CD14-positive monocyte (primary cell): ENCODE results near the gene CEBPG. TPM values are rescaled to one million over a fixed set of nuclear protein-coding genes. Genes with fewer than 3 reads are reported as not detected.

ENCODE experiments used
- DNase-seq, 3 donors: peaks; one replicate each; pipeline ENCODE4 v3.0.0-alpha.2; 2011 to 2022
- H2AFZ ChIP-seq: 2 replicates; pipeline ENCODE4 v1.6.0; 2012; ENCODE audit warnings: mild to moderate bottlenecking, low read depth, low read length, inconsistent platforms; ENCODE audit not compliant: insufficient read depth, poor library complexity, severe bottlenecking
- H3K27ac ChIP-seq, 2 donors: 1 replicate in 1 of 2; 2 replicates in 1 of 2; pipeline ENCODE4 v1.5.1; 2012 to 2013; ENCODE audit warnings: low read length in 2 of 2, control low read depth in 1 of 2, inconsistent platforms in 1 of 2, low read depth in 1 of 2, mild to moderate bottlenecking in 1 of 2
- H3K27me3 ChIP-seq, 2 donors: one replicate each; pipeline versions ENCODE4 v1.6.0 to v1.6.1; 2011 to 2013; ENCODE audit warnings: low read length in 2 of 2; ENCODE audit not compliant: control insufficient read depth in 2 of 2, insufficient read depth in 2 of 2
- H3K36me3 ChIP-seq, 2 donors: replicated peaks in 1 of 2; 1 replicate in 1 of 2; 2 replicates in 1 of 2; pipeline versions ENCODE4 v1.5.1 to v1.6.1; 2012 to 2013; ENCODE audit warnings: low read length in 2 of 2, control low read depth in 1 of 2, inconsistent platforms in 1 of 2, mild to moderate bottlenecking in 1 of 2; ENCODE audit not compliant: insufficient read depth in 2 of 2, control insufficient read depth in 1 of 2
- H3K4me1 ChIP-seq, 2 donors: 1 replicate in 1 of 2; 2 replicates in 1 of 2; pipeline versions ENCODE4 v1.5.1 to v1.6.1; 2012 to 2013; ENCODE audit warnings: low read length in 2 of 2, control low read depth in 1 of 2, inconsistent platforms in 1 of 2, mild to moderate bottlenecking in 1 of 2, moderate library complexity in 1 of 2; ENCODE audit not compliant: insufficient read depth in 2 of 2, control insufficient read depth in 1 of 2
- H3K4me2 ChIP-seq: replicated peaks from 2 replicates; pipeline ENCODE3; 2012; ENCODE audit warnings: low read length, moderate library complexity, mild to moderate bottlenecking; ENCODE audit not compliant: poor library complexity, severe bottlenecking; ENCODE audit errors: extremely low read depth
- H3K4me3 ChIP-seq, 3 experiments: fragments of 200-600 bp in 1 of 3; sonication (generic) in 1 of 3; replicated peaks in 1 of 3; 1 replicate in 2 of 3; 2 replicates in 1 of 3; pipeline ENCODE4 v1.5.1; 2011 to 2013; ENCODE audit warnings: low read length in 3 of 3, mild to moderate bottlenecking in 3 of 3, control low read depth in 2 of 3, low read depth in 2 of 3, inconsistent platforms in 1 of 3, moderate library complexity in 1 of 3
- H3K79me2 ChIP-seq: 2 replicates; pipeline ENCODE4 v1.6.0; 2012; ENCODE audit warnings: mild to moderate bottlenecking, control low read depth, inconsistent platforms, low read length, moderate library complexity; ENCODE audit not compliant: insufficient read depth
- H3K9ac ChIP-seq: 2 replicates; pipeline ENCODE4 v1.6.0; 2017; ENCODE audit warnings: low read length, mild to moderate bottlenecking; ENCODE audit not compliant: insufficient read depth, poor library complexity, severe bottlenecking
- H3K9me3 ChIP-seq, 2 donors: replicated peaks in 1 of 2; 1 replicate in 1 of 2; 2 replicates in 1 of 2; pipeline versions ENCODE4 v1.5.1 to v1.6.1; 2012 to 2013; ENCODE audit warnings: low read length in 2 of 2, control low read depth in 1 of 2; ENCODE audit not compliant: control insufficient read depth in 1 of 2, insufficient read depth in 1 of 2
- H4K20me1 ChIP-seq: 2 replicates; pipeline ENCODE4 v1.6.0; 2012; ENCODE audit warnings: mild to moderate bottlenecking, low read length, control low read depth, moderate library complexity; ENCODE audit not compliant: insufficient read depth
- H3K27ac Mint-ChIP-seq, 7 donors: one replicate each; pipeline ENCODE4 v1.8.0; 2020; ENCODE audit warnings: mild to moderate bottlenecking in 7 of 7, mixed read lengths in 7 of 7, moderate library complexity in 6 of 7, inconsistent platforms in 2 of 7
- H3K27me3 Mint-ChIP-seq, 3 donors: one replicate each; pipeline ENCODE4 v1.8.0; 2021 to 2022; ENCODE audit warnings: low read depth in 3 of 3, mild to moderate bottlenecking in 3 of 3, mixed read lengths in 3 of 3, moderate library complexity in 3 of 3, inconsistent platforms in 1 of 3
- H3K36me3 Mint-ChIP-seq, 2 donors: one replicate each; pipeline ENCODE4 v1.8.0; 2020; ENCODE audit warnings: mixed read lengths in 2 of 2, inconsistent platforms in 1 of 2, mild to moderate bottlenecking in 1 of 2
- H3K4me1 Mint-ChIP-seq: one replicate; pipeline ENCODE4 v1.8.0; 2020; ENCODE audit warnings: mild to moderate bottlenecking, mixed read lengths
- H3K4me3 Mint-ChIP-seq, 2 donors: one replicate each; pipeline ENCODE4 v1.8.0; 2020; ENCODE audit warnings: mild to moderate bottlenecking in 2 of 2, mixed read lengths in 2 of 2, moderate library complexity in 1 of 2
- H3K9me3 Mint-ChIP-seq, 7 donors: one replicate each; pipeline ENCODE4 v1.8.0; 2020 to 2022; ENCODE audit warnings: mixed read lengths in 7 of 7, mild to moderate bottlenecking in 6 of 7, moderate library complexity in 6 of 7, inconsistent platforms in 2 of 7
- WGBS: methylation state at CpG from one replicate; pipeline ENCODE4 v1.1.5; 2013; ENCODE audit warnings: missing lambda C conversion rate; ENCODE audit not compliant: insufficient coverage; 5-methylcytosine and 5-hydroxymethylcytosine counted together
- intact Hi-C, 2 donors: fragments of 100-400 bp; cut with micrococcal nuclease; formaldehyde crosslinking; loops; one replicate each; pipeline versions ENCODE4 v1.15.0 to v1.15.1; 2023
- polyA plus RNA-seq, 3 donors: library from polyadenylated mRNA; depleted of rRNA in 1 of 3; unstranded in 2 of 3; stranded (reverse) in 1 of 3; fragments of 300-500 nt in 2 of 3; fragments of >200 nt in 1 of 3; fragmentation: Illumina TruSeq in 2 of 3; gene quantifications; 1 replicate in 2 of 3; 2 replicates in 1 of 3; pipeline ENCODE4 v1.2.3, GENCODE V29; 2012 to 2021
- TF ChIP-seq, protein P1 (sequence below): fragments of 200-600 bp; IDR thresholded peaks from one replicate; pipeline ENCODE4 v1.8.0; 2022; ENCODE audit warnings: antibody characterized with exemption, mild to moderate bottlenecking

CEBPG gene
- polyA plus RNA-seq, 3 donors = 16.8 to 18.3 (median 17.8) TPM

DNA sequence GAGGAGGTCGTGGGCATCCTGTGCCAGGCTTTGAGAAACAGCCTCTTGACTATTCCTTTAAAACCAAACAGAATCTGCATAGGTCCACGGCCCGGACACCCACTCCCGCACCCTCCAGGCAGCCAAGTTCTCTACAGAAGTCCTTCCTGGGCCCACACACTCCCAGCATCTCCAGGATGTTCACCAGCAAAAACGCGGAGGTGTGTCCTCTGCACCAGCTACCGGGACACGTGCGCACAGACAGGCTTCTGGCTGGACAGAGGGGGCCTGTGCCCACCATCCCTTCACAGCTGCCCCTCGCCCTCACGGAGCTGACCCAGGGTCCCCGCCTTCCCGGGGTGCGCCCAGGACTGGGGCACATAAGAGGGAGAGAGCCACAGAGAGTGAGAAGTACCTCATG, 44.2 kb downstream of the CEBPG start:
- Histone ChIP-seq H3K9ac (no peak overlapping the region), H3K4me3 (no peak overlapping the region), H3K27ac (no peak overlapping the region), H3K36me3 (no peaks in the 10 kb centered on the region), H3K79me2 (no peaks in the 10 kb centered on the region), H3K9me3 (no peaks in the 10 kb centered on the region), H4K20me1 (no peaks in the 10 kb centered on the region), H2AFZ (no peak overlapping the region), H3K4me1 (peaks cover 6% of the 10 kb centered on the region in 2 donors), H3K27me3 (no peaks in the 10 kb centered on the region), H3K4me2 (no peak overlapping the region)
- TF ChIP-seq, protein P1, sequence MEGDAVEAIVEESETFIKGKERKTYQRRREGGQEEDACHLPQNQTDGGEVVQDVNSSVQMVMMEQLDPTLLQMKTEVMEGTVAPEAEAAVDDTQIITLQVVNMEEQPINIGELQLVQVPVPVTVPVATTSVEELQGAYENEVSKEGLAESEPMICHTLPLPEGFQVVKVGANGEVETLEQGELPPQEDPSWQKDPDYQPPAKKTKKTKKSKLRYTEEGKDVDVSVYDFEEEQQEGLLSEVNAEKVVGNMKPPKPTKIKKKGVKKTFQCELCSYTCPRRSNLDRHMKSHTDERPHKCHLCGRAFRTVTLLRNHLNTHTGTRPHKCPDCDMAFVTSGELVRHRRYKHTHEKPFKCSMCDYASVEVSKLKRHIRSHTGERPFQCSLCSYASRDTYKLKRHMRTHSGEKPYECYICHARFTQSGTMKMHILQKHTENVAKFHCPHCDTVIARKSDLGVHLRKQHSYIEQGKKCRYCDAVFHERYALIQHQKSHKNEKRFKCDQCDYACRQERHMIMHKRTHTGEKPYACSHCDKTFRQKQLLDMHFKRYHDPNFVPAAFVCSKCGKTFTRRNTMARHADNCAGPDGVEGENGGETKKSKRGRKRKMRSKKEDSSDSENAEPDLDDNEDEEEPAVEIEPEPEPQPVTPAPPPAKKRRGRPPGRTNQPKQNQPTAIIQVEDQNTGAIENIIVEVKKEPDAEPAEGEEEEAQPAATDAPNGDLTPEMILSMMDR = no peak
- Mint-ChIP-seq H3K27ac (no peak overlapping the region), H3K4me1 (peaks cover 6% of the 10 kb centered on the region), H3K36me3 (no peaks in the 10 kb centered on the region), H3K4me3 (no peak overlapping the region), H3K27me3 (peaks cover 0 to 2% (median 0%) of the 10 kb centered on the region in 3 donors), H3K9me3 (peaks cover 0 to 2% (median 0%) of the 10 kb centered on the region in 7 donors)
- intact Hi-C loops = no loop called here
- 94% methylated on average over 4 of the region's 14 CpGs for WGBS
- no peak for DNase-seq

DNA sequence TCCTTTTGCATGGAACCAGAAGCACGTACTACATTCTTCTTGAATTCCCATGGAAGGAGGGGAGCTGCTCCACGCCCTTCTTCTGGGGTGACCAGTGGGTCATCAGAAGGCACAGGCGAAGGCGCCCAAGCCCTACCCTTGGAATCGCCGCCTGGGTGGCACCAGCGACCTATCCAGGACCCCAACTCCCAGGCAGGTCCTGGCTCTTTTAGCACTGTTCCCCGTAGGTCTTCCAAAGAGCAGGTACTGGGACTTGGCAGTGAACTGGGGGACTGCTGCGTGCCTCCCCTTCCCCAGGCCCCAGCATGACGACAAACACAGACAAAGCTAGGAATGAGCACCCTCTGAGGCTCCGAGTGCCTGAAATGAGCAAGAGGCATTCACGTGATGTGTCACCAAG, 45.0 kb downstream of the CEBPG start:
- no peaks in the 10 kb centered on the region for H3K27me3 ChIP-seq
- intact Hi-C loops = no loop called here
- peaks cover 0 to 2% (median 0%) of the 10 kb centered on the region in 7 donors for H3K9me3 Mint-ChIP-seq
- H3K4me2 ChIP-seq = no peak overlapping the region
- 96% methylated on average over 12 of the region's 12 CpGs for WGBS
- H2AFZ ChIP-seq = no peak overlapping the region
- H3K27ac ChIP-seq = no peak overlapping the region
- H3K27me3 Mint-ChIP-seq = peaks cover 0 to 2% (median 0%) of the 10 kb centered on the region in 3 donors
- H3K4me3 Mint-ChIP-seq = no peak overlapping the region
- no peaks in the 10 kb centered on the region for H3K36me3 ChIP-seq
- H3K4me1 ChIP-seq = peaks cover 6% of the 10 kb centered on the region in 2 donors
- no peaks in the 10 kb centered on the region for H3K36me3 Mint-ChIP-seq
- H3K4me1 Mint-ChIP-seq = peaks cover 6% of the 10 kb centered on the region
- no peaks in the 10 kb centered on the region for H3K9me3 ChIP-seq
- H4K20me1 ChIP-seq = no peaks in the 10 kb centered on the region
- peak overlapping the region in 1 of 7 donors; percentile 32 for H3K27ac Mint-ChIP-seq
- no peak for DNase-seq
- no peaks in the 10 kb centered on the region for H3K79me2 ChIP-seq
- no peak overlapping the region for H3K9ac ChIP-seq
- no peak overlapping the region for H3K4me3 ChIP-seq
- TF ChIP-seq, protein P1 = no peak
